Measurements from ENCODE around the gene CKLF.

Gene CKLF

DNA sequence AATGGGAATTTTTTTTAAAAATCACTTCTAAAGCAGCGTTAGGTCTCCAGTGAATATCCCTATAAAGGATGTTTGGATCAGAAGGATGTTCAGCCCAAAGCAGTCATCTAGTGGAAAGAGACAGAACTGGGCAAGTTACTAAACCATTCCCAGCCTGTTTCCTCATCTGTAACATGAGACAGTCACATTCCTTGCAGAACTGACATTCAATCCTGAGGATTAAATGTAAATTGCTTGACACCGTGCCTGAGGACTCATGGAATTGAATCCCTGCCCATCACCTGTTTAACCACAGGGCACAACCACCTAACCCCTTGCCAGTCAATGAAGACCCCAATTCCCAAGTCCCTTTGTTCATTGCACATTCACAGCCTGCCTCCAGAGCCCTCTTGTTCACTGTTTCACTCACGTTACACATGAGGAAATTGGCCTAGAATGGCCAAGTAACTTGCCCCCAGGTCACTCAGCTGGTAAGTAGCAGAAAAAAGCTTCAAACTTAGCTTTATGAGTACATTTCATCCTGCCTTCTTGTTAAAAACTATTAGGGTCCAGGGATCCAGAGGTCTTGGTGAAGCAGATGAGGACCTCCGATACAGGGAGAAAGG, 28.3 kb downstream of the CKLF start:
- H3K4me1 ChIP-seq (ENCODE audit: control insufficient read depth, low read length) = peaks cover 3% of the 10 kb centered on the region; the same call in 1 of the 2 replicates
- H3K27me3 ChIP-seq (ENCODE audit: control insufficient read depth, low read length) = 0 out of 2 replicates have a peak, but pooled peaks cover 2% of the 10 kb centered on the region
- no peaks in the 10 kb centered on the region for H3K9me3 ChIP-seq (ENCODE audit: control insufficient read depth, insufficient read depth, low read length)
- no peaks in the 10 kb centered on the region for H3K79me2 ChIP-seq (ENCODE audit: control insufficient read depth, low read length)
- no peak overlapping the region for H3K4me3 ChIP-seq (ENCODE audit: low read length)
- no peaks in the 10 kb centered on the region for H3K9me2 ChIP-seq (replicated peaks; ENCODE audit: control insufficient read depth, low read length)
- TF ChIP-seq, protein P1, sequence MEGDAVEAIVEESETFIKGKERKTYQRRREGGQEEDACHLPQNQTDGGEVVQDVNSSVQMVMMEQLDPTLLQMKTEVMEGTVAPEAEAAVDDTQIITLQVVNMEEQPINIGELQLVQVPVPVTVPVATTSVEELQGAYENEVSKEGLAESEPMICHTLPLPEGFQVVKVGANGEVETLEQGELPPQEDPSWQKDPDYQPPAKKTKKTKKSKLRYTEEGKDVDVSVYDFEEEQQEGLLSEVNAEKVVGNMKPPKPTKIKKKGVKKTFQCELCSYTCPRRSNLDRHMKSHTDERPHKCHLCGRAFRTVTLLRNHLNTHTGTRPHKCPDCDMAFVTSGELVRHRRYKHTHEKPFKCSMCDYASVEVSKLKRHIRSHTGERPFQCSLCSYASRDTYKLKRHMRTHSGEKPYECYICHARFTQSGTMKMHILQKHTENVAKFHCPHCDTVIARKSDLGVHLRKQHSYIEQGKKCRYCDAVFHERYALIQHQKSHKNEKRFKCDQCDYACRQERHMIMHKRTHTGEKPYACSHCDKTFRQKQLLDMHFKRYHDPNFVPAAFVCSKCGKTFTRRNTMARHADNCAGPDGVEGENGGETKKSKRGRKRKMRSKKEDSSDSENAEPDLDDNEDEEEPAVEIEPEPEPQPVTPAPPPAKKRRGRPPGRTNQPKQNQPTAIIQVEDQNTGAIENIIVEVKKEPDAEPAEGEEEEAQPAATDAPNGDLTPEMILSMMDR (IDR thresholded peaks at IDR 0.05; ENCODE audit: low read depth, low read length, poor library complexity, severe bottlenecking) = no peak
- TF ChIP-seq EZH2phosphoT487 (IDR thresholded peaks at IDR 0.05; ENCODE audit: borderline replicate concordance, low read length) = no peak
- no peaks in the 10 kb centered on the region for H3F3A ChIP-seq (ENCODE audit: control insufficient read depth, insufficient read depth)
- no peaks in the 10 kb centered on the region for H4K20me1 ChIP-seq (ENCODE audit: control insufficient read depth, insufficient read depth, low read depth, low read length)
- H3K27ac ChIP-seq (ENCODE audit: low read depth, low read length) = no peak overlapping the region
- H3K4me2 ChIP-seq (ENCODE audit: low read length) = no peak overlapping the region
- no peaks in the 10 kb centered on the region for H3K36me3 ChIP-seq (ENCODE audit: control insufficient read depth, low read length)

DNA sequence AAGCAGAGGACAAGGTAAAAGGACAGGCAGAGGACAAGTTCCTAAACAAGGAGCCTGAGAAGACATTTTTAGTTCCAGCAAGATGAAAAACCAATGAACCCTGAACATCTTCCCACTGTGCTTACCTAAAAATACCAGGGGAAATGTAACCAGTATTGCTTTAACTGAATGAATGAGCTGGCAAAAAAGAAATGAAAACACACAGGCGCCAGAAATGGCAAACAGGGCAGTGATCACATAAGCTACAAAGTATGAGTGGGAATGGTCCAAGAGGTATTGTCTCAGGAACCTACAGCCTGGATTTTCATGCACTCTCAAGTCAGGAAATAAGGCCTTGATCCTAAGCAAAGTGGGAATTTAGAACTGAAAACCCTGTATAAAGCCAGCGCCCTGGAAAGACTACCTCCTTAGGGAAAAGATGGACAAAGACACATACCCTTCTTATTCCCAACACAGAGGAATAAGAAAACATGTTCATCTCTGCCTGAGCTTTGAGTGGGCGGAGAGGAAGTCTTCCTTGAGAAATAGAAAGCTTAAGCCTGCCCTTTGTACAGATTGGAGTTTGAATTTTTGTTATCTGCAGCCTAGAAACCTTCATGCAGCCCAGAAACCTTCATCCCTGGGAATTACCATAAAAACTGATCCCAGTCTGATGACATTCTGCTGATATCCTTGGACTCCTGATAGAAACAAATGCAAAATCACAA, 29.0 kb downstream of the CKLF start:
- Histone ChIP-seq H3K27me3 (ENCODE audit: control insufficient read depth, low read length) (0 out of 2 replicates have a peak, but pooled peaks cover 2% of the 10 kb centered on the region), H3K4me1 (ENCODE audit: control insufficient read depth, low read length) (peaks cover 4% of the 10 kb centered on the region; the same call in 1 of the 2 replicates), H3K9me3 (ENCODE audit: control insufficient read depth, insufficient read depth, low read length) (no peaks in the 10 kb centered on the region), H3K27ac (ENCODE audit: low read depth, low read length) (no peak overlapping the region), H3K4me3 (ENCODE audit: low read length) (no peak overlapping the region), H4K20me1 (ENCODE audit: control insufficient read depth, insufficient read depth, low read depth, low read length) (no peaks in the 10 kb centered on the region), H3K9me2 (replicated peaks; ENCODE audit: control insufficient read depth, low read length) (no peaks in the 10 kb centered on the region), H3K36me3 (ENCODE audit: control insufficient read depth, low read length) (no peaks in the 10 kb centered on the region), H3F3A (ENCODE audit: control insufficient read depth, insufficient read depth) (no peaks in the 10 kb centered on the region), H3K79me2 (ENCODE audit: control insufficient read depth, low read length) (no peaks in the 10 kb centered on the region), H3K4me2 (ENCODE audit: low read length) (no peak overlapping the region)
- TF ChIP-seq EZH2phosphoT487 (IDR thresholded peaks at IDR 0.05; ENCODE audit: borderline replicate concordance, low read length) = no peak
- TF ChIP-seq, protein P1 (IDR thresholded peaks at IDR 0.05; ENCODE audit: low read depth, low read length, poor library complexity, severe bottlenecking) = no peak

DNA sequence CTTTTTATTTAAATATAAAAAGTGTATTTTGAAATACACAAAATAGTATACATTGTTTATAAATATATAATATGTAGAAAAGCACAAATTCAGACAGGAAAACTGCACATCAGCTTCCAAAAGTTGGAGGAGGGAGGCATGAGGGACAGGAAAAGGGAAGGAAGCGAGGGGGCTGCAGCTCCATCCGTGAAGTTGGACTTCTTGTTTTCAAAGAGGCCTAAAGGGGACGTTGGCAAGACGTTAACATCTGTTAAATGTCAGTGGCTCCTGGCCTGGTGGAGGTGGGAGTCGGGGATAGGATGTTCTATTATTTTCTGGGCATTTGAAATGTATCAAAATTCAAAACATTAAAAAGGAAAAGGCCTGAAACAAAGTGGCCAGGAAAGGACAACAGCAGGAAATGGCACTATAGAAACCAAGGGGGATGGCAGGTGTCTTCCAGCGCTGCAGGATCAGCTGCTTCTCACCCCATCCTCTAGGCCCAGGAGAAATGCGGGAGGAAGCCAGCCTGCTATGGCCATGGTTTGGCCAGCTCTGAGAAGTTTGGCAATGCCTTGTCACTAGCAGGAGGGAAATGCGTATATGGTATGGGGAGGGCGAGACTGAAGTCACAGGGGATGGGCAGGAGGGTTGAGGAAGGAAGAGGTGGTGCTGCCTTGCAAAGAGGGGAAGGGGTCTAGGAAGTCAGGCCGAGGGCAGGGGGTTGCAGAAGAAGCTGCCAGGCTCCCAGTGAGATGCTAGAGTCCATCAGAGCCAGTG, 33.3 kb downstream of the CKLF start:
- no peaks in the 10 kb centered on the region for H3K9me2 ChIP-seq (replicated peaks; ENCODE audit: control insufficient read depth, low read length)
- H3K27ac ChIP-seq (ENCODE audit: low read depth, low read length) = no peak overlapping the region
- H4K20me1 ChIP-seq (ENCODE audit: control insufficient read depth, insufficient read depth, low read depth, low read length) = no peaks in the 10 kb centered on the region
- peaks cover 11% of the 10 kb centered on the region for H3K27me3 ChIP-seq (ENCODE audit: control insufficient read depth, low read length)
- TF ChIP-seq, protein P1 (IDR thresholded peaks at IDR 0.05; ENCODE audit: low read depth, low read length, poor library complexity, severe bottlenecking) = no peak
- TF ChIP-seq EZH2phosphoT487 (IDR thresholded peaks at IDR 0.05; ENCODE audit: borderline replicate concordance, low read length) = no peak
- no peaks in the 10 kb centered on the region for H3K36me3 ChIP-seq (ENCODE audit: control insufficient read depth, low read length)
- no peak overlapping the region for H3K4me3 ChIP-seq (ENCODE audit: low read length)
- H3K9me3 ChIP-seq (ENCODE audit: control insufficient read depth, insufficient read depth, low read length) = no peaks in the 10 kb centered on the region
- H3F3A ChIP-seq (ENCODE audit: control insufficient read depth, insufficient read depth) = no peaks in the 10 kb centered on the region
- H3K4me1 ChIP-seq (ENCODE audit: control insufficient read depth, low read length) = peaks cover 10% of the 10 kb centered on the region; the same call in 1 of the 2 replicates
- H3K4me2 ChIP-seq (ENCODE audit: low read length) = no peak overlapping the region
- no peaks in the 10 kb centered on the region for H3K79me2 ChIP-seq (ENCODE audit: control insufficient read depth, low read length)
